Measurements from ENCODE around the gene CAVIN2. TPM values are rescaled to one million over a fixed set of nuclear protein-coding genes. Genes with fewer than 3 reads are reported as not detected.

Gene CAVIN2
- 1.2 and 4.4 TPM in 2 replicates for total RNA-seq

DNA sequence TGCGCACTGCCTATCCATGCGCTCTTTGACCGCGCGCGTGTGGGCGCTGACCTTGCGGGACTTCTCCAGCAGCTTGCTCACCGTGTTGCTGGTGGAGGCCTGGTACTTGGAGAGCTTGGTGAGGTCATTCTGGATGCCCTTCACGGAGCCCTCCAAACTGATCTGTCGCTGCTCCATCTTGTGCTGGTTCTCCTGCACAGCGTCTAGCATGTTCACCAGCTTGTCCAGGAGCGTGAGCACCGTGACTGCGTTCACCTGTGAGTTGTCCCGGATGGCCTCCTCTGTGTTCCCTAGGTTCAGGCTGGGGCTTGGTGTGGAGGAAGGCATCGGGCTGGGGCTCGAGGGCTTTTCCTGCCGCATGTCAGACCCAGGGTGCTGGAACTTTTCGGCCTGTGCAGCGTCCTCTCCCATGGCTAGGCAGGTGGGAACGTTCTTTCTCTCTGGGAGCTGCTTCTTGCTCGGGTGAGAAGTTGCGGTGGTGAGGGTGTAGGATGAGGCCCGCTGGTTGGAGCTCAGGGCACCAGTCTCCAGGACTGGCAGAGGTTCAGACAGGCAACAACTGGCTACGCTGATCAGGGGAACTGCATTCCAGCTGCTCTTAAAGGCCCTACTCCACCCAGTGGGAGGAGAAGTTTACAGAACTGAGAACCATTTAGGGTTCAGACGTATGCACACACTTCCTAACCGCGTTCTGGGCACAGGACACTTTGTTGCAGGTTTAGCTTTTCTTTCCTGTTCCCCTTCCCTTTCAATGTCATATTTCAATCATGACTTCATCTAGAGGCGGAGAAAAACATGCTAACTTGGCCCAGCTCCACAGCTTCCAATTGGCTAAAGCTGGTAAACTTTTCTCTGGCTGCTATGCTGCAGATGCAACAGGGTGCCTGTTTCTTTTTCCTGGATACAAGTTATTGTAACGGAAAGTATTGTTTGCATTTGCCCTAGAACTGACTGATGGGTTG is at the start of gene CAVIN2:
Gene CAVIN2 (minus strand): TSS at position 574 of the 962 bp plus-strand sequence. CDS start 163 bp downstream, at position 411.

Other genes starting within 250 kb of the CAVIN2 start
- gene NABP1, start 169.0 kb downstream of the CAVIN2 start, total RNA-seq = 76.4 and 98.8 TPM in 2 replicates